Left ventricle myocardium inferior (tissue), 1 donor: ENCODE results near the gene SF1. TPM values are rescaled to one million over a fixed set of nuclear protein-coding genes. Genes with fewer than 3 reads are reported as not detected.

Source experiments
- DNase-seq: peaks from one replicate; pipeline ENCODE4 v3.0.0-alpha.2; 2020
- H3K27ac ChIP-seq: fragments of 200-600 bp; replicated peaks from 2 replicates; pipeline ENCODE4 v1.8.0; 2021
- H3K27me3 ChIP-seq: fragments of 200-600 bp; 2 replicates; pipeline ENCODE4 v1.8.0; 2021; ENCODE audit warnings: low read depth
- H3K36me3 ChIP-seq: fragments of 200-600 bp; 2 replicates; pipeline ENCODE4 v1.8.0; 2021
- H3K4me1 ChIP-seq: fragments of 200-600 bp; 2 replicates; pipeline ENCODE4 v1.8.0; 2021
- H3K4me3 ChIP-seq: fragments of 200-600 bp; 2 replicates; pipeline ENCODE4 v1.8.0; 2021; ENCODE audit warnings: mild to moderate bottlenecking, moderate library complexity
- H3K9me3 ChIP-seq: fragments of 200-600 bp; replicated peaks from 2 replicates; pipeline ENCODE4 v1.8.0; 2021
- intact Hi-C: fragments of 100-400 bp; cut with micrococcal nuclease; formaldehyde crosslinking; loops from one replicate; pipeline ENCODE4 v1.11.0; 2022
- total RNA-seq: library from RNA; stranded (reverse); fragmentation: NEBNext Ultra II Directional; extraction: Animal tissue kit (Norgen Biotek cat#: 25700); gene quantifications from one replicate; pipeline ENCODE4 v1.2.1, GENCODE V29; 2021
- TF ChIP-seq, protein P1 (sequence below): fragments of 200-600 bp; IDR thresholded peaks from 2 replicates; pipeline ENCODE4 v1.8.0; 2021; ENCODE audit warnings: antibody characterized with exemption, mild to moderate bottlenecking, borderline replicate concordance
- donor health status: DM: no; HTN: yes; CAD: no; lungs with severe emphysema.

SF1 gene
- total RNA-seq, 1 donor from 2014 or later: 188 TPM

DNA sequence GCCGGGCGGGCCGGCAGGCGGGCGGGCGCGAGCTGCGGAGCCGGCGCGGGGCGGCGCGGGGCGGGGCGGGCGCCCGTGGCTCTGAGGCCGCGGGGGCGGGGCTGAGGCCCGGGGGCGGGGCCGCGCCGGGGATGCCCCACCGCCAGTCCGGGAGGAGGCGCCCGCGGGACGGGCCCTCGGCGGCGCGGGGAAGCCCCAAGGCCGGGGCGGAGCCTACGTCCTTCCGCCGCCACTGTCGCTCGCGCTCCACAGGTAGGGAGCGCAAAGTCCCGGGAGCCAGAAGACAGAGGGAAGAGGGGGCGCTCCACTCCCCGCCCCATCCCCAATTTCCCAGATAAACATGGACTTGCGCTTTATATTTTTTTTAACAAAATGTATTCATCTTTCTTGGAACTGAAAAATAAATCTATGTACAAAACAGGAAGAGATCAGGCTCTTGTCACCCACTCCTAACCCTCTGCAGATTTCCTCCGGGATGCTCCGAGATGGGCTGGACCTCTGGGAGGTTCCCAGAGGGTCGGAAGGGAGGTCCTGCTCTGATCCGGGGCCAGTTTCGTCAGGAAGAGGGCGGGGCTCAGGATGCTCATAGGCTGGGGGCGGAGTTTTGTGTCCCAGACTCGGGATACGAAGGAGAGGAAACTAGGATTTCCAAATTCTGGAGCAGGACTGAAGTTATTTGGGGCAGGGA lies 25.0 kb upstream of the SF1 start, which contains the start of gene MAP4K2:
Gene MAP4K2 (minus strand): TSS at position 57 of the 688 bp plus-strand sequence. CDS start 65 bp downstream, outside the sequence.
- Histone ChIP-seq H3K4me1 (peaks cover 42% of the 10 kb centered on the region), H3K27me3 (no peaks in the 10 kb centered on the region), H3K9me3 (no peaks in the 10 kb centered on the region), H3K4me3 (peak within 1 kb of the TSS; percentile 75), H3K27ac (peak within 1 kb of the TSS; percentile 96), H3K36me3 (peaks cover 29% of the 10 kb centered on the region)
- DNase-seq: peak; percentile 91
- TF ChIP-seq, protein P1, sequence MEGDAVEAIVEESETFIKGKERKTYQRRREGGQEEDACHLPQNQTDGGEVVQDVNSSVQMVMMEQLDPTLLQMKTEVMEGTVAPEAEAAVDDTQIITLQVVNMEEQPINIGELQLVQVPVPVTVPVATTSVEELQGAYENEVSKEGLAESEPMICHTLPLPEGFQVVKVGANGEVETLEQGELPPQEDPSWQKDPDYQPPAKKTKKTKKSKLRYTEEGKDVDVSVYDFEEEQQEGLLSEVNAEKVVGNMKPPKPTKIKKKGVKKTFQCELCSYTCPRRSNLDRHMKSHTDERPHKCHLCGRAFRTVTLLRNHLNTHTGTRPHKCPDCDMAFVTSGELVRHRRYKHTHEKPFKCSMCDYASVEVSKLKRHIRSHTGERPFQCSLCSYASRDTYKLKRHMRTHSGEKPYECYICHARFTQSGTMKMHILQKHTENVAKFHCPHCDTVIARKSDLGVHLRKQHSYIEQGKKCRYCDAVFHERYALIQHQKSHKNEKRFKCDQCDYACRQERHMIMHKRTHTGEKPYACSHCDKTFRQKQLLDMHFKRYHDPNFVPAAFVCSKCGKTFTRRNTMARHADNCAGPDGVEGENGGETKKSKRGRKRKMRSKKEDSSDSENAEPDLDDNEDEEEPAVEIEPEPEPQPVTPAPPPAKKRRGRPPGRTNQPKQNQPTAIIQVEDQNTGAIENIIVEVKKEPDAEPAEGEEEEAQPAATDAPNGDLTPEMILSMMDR: peak; percentile 38
- intact Hi-C loops: no loop called here

DNA sequence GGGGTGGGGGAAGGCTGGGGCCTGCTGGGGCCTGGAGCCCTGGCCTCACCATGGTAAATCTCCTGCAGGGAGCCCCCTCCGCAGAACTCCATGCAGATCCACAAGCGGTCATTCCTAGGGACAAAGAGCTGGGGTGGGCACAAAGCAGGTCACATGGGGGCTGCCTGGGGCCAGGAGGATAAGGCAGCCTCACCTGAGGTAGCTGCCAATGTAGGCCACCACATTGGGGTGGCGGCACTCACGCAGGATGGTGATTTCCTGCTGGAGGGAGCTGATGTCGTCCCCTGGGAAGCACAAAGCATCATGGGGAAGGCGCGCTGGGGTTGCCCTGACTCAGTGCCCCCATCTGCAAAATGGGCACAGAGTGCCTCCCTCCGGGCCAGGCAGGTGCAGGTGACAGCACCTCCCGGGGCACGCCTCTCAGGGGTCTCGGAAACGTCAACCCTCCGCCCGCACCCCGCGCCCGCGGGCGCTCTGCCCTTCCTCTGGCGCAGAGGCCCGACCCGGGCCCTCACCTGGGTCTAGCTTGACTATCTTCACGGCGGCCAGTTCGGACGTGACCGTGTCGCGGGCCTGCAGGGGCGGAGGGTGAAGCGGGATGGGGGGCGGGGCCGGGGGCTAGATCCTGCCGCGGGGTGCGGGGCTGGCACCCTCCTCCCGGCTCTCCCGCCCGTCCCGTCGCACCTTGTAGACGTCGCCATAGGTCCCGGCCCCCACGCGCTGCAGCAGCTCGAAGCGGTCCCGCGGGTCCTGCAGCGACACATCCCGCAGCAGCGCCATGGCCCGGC lies 24.2 kb upstream of the SF1 start:
- DNase-seq: peak; percentile 51

GRCh38 chr11:64801561-64802369 lies 23.4 kb upstream of the SF1 start:
- Histone ChIP-seq H3K4me1 (peaks cover 42% of the 10 kb centered on the region), H3K9me3 (no peaks in the 10 kb centered on the region), H3K36me3 (peaks cover 27% of the 10 kb centered on the region), H3K27me3 (no peaks in the 10 kb centered on the region), H3K4me3 (peak overlapping the region; percentile 75), H3K27ac (peak overlapping the region; percentile 96)
- intact Hi-C loops: no loop called here
- TF ChIP-seq, protein P1: no peak
- DNase-seq: no peak

More for the DNA sequence above, 24.2 kb upstream of the SF1 start:
- H3K9me3 ChIP-seq: no peaks in the 10 kb centered on the region
- H3K36me3 ChIP-seq: peaks cover 29% of the 10 kb centered on the region
- peaks cover 42% of the 10 kb centered on the region for H3K4me1 ChIP-seq
- no peaks in the 10 kb centered on the region for H3K27me3 ChIP-seq
- intact Hi-C loops: no loop called here
- H3K4me3 ChIP-seq: peak overlapping the region; percentile 75
- TF ChIP-seq, protein P1: no peak
- peak overlapping the region; percentile 96 for H3K27ac ChIP-seq

DNA sequence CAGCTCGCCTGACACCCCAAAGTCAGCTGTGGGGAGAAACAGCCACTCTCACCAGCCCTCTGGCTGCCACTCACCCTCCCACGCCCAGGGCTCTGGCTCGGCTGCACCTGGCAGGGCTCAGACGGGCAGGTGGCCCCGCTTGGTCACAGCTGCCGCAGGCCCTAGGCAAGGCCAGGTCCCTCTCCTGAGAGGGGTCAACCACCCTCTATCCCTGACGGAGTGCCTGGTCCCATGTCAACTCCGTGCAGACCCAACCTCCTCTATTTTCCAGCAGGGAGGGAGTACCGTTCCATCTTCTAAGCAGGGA lies 22.8 kb upstream of the SF1 start:
- TF ChIP-seq, protein P1: no peak
- H3K27me3 ChIP-seq: no peaks in the 10 kb centered on the region
- intact Hi-C loops: no loop called here
- H3K9me3 ChIP-seq: no peaks in the 10 kb centered on the region
- H3K36me3 ChIP-seq: peaks cover 30% of the 10 kb centered on the region
- peak overlapping the region; percentile 75 for H3K4me3 ChIP-seq
- peaks cover 42% of the 10 kb centered on the region for H3K4me1 ChIP-seq
- no peak for DNase-seq
- H3K27ac ChIP-seq: peak overlapping the region; percentile 96
